PC-3 (cell line): ENCODE measurements around the gene GPC6. TPM values are rescaled to one million over a fixed set of nuclear protein-coding genes. Genes with fewer than 3 reads are reported as not detected.

Source experiments
- ATAC-seq: fragments of 200-7000 bp; cut with Tn5 transposase; 2 replicates; pipeline ENCODE4 v1.9.1; 2020; ENCODE audit warnings: mild to moderate bottlenecking, moderate library complexity
- BruUV-seq: library from RNA; stranded (reverse); fragments of 400-500 nt; replicated peaks from 2 replicates; lab custom pipeline; 2021; lab: Mats Ljungman, UMichigan
- CTCF ChIA-PET: fragments of 300-600 bp; sonication (Branson Sonifier 250); formaldehyde crosslinking; loops from one replicate; lab custom pipeline; 2022; ENCODE audit warnings: antibody characterized with exemption; lab: Charles Lee
- POLR2A ChIA-PET: fragments of 300-600 bp; sonication (Branson Sonifier 250); formaldehyde crosslinking; loops from one replicate; lab custom pipeline; 2022; ENCODE audit warnings: antibody characterized with exemption; ENCODE audit not compliant: unreplicated experiment; lab: Charles Lee
- DNase-seq: peaks from one replicate; pipeline ENCODE4 v3.0.0-alpha.2; 2015
- H2AFZ ChIP-seq: fragments of 300-600 bp; sonication (generic); 2 replicates; pipeline ENCODE4 v1.6.0; 2016; ENCODE audit warnings: antibody characterized with exemption, low read length
- H3F3A ChIP-seq: fragments of 300-600 bp; sonication (generic); one replicate; pipeline ENCODE4 v1.6.0; 2017; ENCODE audit warnings: antibody characterized with exemption, low read length, control low read depth, mild to moderate bottlenecking; ENCODE audit not compliant: unreplicated experiment
- H3K27ac ChIP-seq: fragments of 300-600 bp; sonication (generic); 2 replicates; pipeline ENCODE4 v1.5.1; 2016; ENCODE audit warnings: mild to moderate bottlenecking, low read length
- H3K27me3 ChIP-seq: fragments of 300-600 bp; sonication (generic); 2 replicates; pipeline ENCODE4 v1.6.1; 2016; ENCODE audit warnings: low read length, mixed read lengths
- H3K36me3 ChIP-seq: fragments of 300-600 bp; sonication (generic); 2 replicates; pipeline ENCODE4 v1.6.1; 2016; ENCODE audit warnings: low read depth, mixed run types, low read length, mixed read lengths
- H3K4me1 ChIP-seq: fragments of 300-600 bp; sonication (generic); 2 replicates; pipeline ENCODE4 v1.5.1; 2016; ENCODE audit warnings: low read length; ENCODE audit not compliant: insufficient read depth
- H3K4me2 ChIP-seq: fragments of 300-600 bp; sonication (generic); 2 replicates; pipeline ENCODE4 v1.6.0; 2016; ENCODE audit warnings: low read length
- H3K4me3 ChIP-seq: fragments of 300-600 bp; sonication (generic); 2 replicates; pipeline ENCODE4 v1.5.1; 2016; ENCODE audit warnings: mild to moderate bottlenecking, low read length, mixed read lengths
- H3K79me2 ChIP-seq: fragments of 300-600 bp; sonication (generic); 2 replicates; pipeline ENCODE4 v1.6.1; 2017; ENCODE audit warnings: low read length, mixed read lengths
- H3K9ac ChIP-seq: fragments of 300-600 bp; sonication (generic); 2 replicates; pipeline ENCODE4 v1.6.0; 2016; ENCODE audit warnings: mild to moderate bottlenecking, low read length
- H3K9me2 ChIP-seq: fragments of 300-600 bp; sonication (generic); replicated peaks from 2 replicates; pipeline ENCODE4 v1.6.1; 2016; ENCODE audit warnings: mixed run types, low read length, mixed read lengths
- H3K9me3 ChIP-seq: fragments of 300-600 bp; sonication (generic); 2 replicates; pipeline ENCODE4 v1.6.1; 2016; ENCODE audit warnings: low read length, mixed read lengths
- H4K20me1 ChIP-seq: fragments of 300-600 bp; sonication (generic); 2 replicates; pipeline ENCODE4 v1.6.1; 2016; ENCODE audit warnings: low read length, mixed read lengths
- EZH2 ChIP-seq: fragments of 300-600 bp; sonication (generic); IDR thresholded peaks from one replicate; pipeline ENCODE4 v1.6.1; 2017; ENCODE audit warnings: antibody characterized with exemption, mild to moderate bottlenecking, low read length; ENCODE audit not compliant: unreplicated experiment
- EZH2phosphoT487 ChIP-seq: fragments of 300-600 bp; sonication (generic); IDR thresholded peaks from 2 replicates; pipeline ENCODE4 v1.6.1; 2018; ENCODE audit warnings: mild to moderate bottlenecking, antibody characterized with exemption, low read length, borderline replicate concordance
- intact Hi-C: fragments of 100-400 bp; cut with micrococcal nuclease; formaldehyde crosslinking; loops from 2 replicates; pipeline ENCODE4 v1.9.0; 2023
- total RNA-seq: library from RNA; depleted of rRNA; stranded (reverse); fragments of >200 nt; gene quantifications from 2 replicates; pipeline ENCODE4 v1.2.3, GENCODE V29; 2014
- TF ChIP-seq, protein P1 (sequence below): fragments of 300-600 bp; sonication (generic); conservative IDR thresholded peaks from 2 replicates; pipeline ENCODE4 v1.5.1; 2017; ENCODE audit warnings: antibody characterized with exemption, low read depth, mild to moderate bottlenecking, low read length

Gene GPC6
- total RNA-seq, 1 experiment from 2014 or later: 3.5 TPM

DNA sequence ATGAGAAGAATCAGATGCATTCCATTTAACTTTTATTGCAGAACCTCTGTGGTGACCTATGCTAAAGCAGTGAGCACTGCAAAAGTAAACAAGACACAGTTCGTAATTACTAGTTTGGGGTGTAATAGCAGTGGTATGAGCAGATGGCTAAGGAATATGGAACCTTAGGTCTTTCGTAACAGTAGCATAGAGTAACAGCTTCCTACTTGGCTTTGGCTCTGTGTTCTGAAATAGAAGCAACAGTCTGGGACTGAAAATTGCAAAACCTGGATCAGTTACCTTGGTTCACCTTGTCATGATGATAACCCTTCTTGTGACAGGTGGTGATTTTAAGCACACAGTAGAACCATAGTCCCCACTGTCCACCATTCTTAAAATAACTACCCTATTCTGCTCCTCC, 303.4 kb downstream of the GPC6 start:
- no TSS peak for BruUV-seq
- CTCF ChIA-PET: no interaction called here
- no peaks in the 10 kb centered on the region for H3K36me3 ChIP-seq
- no peak overlapping the region for H3K27ac ChIP-seq
- H3K4me2 ChIP-seq: no peak overlapping the region
- H3K9me3 ChIP-seq: no peaks in the 10 kb centered on the region
- H3K79me2 ChIP-seq: no peaks in the 10 kb centered on the region
- H4K20me1 ChIP-seq: no peaks in the 10 kb centered on the region
- H2AFZ ChIP-seq: no peak overlapping the region
- ATAC-seq: no peak
- intact Hi-C loops: no loop called here
- no peak overlapping the region for H3K9ac ChIP-seq
- H3K4me1 ChIP-seq: no peaks in the 10 kb centered on the region
- no peak for DNase-seq
- H3K9me2 ChIP-seq: no peaks in the 10 kb centered on the region
- no peaks in the 10 kb centered on the region for H3K27me3 ChIP-seq
- no peak overlapping the region for H3K4me3 ChIP-seq
- POLR2A ChIA-PET: no interaction called here
- no peak for TF ChIP-seq EZH2
- TF ChIP-seq, protein P1, sequence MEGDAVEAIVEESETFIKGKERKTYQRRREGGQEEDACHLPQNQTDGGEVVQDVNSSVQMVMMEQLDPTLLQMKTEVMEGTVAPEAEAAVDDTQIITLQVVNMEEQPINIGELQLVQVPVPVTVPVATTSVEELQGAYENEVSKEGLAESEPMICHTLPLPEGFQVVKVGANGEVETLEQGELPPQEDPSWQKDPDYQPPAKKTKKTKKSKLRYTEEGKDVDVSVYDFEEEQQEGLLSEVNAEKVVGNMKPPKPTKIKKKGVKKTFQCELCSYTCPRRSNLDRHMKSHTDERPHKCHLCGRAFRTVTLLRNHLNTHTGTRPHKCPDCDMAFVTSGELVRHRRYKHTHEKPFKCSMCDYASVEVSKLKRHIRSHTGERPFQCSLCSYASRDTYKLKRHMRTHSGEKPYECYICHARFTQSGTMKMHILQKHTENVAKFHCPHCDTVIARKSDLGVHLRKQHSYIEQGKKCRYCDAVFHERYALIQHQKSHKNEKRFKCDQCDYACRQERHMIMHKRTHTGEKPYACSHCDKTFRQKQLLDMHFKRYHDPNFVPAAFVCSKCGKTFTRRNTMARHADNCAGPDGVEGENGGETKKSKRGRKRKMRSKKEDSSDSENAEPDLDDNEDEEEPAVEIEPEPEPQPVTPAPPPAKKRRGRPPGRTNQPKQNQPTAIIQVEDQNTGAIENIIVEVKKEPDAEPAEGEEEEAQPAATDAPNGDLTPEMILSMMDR: no peak
- TF ChIP-seq EZH2phosphoT487: no peak
- H3F3A ChIP-seq: no peaks in the 10 kb centered on the region

DNA sequence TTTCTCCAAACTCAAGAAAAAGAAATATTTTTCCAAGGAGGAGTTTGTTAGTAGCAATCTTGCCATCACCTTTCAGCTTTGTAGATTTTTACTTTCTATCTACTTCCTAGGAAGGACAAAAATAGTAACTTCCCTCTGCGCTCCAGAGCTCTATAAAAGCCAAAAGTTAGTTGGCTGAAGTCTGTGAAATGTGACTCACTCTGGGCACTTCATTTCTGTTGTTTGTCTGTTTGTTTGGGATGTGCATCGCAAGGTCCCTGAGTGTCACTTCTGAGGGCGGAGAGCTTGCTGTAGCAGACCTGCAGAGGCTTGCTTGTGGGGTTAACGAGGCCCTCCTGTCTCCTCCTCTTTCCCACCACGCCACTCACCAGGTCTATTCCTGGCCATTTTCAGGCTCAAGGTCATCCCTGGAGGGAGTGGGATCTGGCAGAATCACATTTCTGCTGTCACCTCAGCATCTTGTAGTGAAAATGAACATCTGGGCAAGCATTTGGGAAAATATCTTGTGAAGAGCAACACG, 307.6 kb downstream of the GPC6 start:
- intact Hi-C loops: no loop called here
- Histone ChIP-seq H3K36me3 (no peaks in the 10 kb centered on the region), H3K79me2 (no peaks in the 10 kb centered on the region), H3K9me2 (no peaks in the 10 kb centered on the region), H3K4me3 (no peak overlapping the region), H3K4me2 (no peak overlapping the region), H3K9me3 (no peaks in the 10 kb centered on the region), H2AFZ (no peak overlapping the region), H3K27ac (no peak overlapping the region), H4K20me1 (no peaks in the 10 kb centered on the region), H3K9ac (no peak overlapping the region), H3K27me3 (no peaks in the 10 kb centered on the region), H3F3A (no peaks in the 10 kb centered on the region), H3K4me1 (no peaks in the 10 kb centered on the region)
- no peak for TF ChIP-seq EZH2phosphoT487
- TF ChIP-seq EZH2: no peak
- TF ChIP-seq, protein P1: no peak
- BruUV-seq: no TSS peak
- peak; percentile 49 for ATAC-seq
- no peak for DNase-seq
- POLR2A ChIA-PET: no interaction called here
- CTCF ChIA-PET: no interaction called here

DNA sequence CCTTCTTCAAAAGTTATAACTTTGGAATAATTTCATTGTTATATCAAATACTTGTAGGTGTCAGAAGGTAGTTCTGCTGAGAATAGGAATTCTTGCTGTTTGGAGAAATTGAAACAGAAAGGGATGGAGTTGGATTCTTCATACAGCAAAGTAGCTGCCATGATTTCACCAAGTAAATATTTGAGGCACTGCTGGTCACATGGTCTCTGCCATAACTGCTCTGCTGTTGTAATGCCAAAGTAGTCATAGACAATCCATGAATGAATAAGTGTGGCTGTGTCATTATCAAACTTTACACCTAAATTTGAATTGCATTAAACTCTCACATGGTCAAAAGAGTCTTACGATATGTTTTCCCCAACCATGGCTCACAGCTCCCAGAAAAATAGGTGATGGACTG, 308.6 kb downstream of the GPC6 start:
- Histone ChIP-seq H3K27me3 (no peaks in the 10 kb centered on the region), H3K27ac (no peak overlapping the region), H3K9me2 (no peaks in the 10 kb centered on the region), H3K36me3 (no peaks in the 10 kb centered on the region), H3K4me1 (no peaks in the 10 kb centered on the region), H3K9ac (no peak overlapping the region), H3K4me3 (no peak overlapping the region), H4K20me1 (no peaks in the 10 kb centered on the region), H3K79me2 (no peaks in the 10 kb centered on the region), H3F3A (no peaks in the 10 kb centered on the region), H2AFZ (no peak overlapping the region), H3K9me3 (no peaks in the 10 kb centered on the region), H3K4me2 (no peak overlapping the region)
- no TSS peak for BruUV-seq
- ATAC-seq: no peak
- ChIA-PET CTCF (no interaction called here), POLR2A (no interaction called here)
- TF ChIP-seq, protein P1: no peak
- no peak for TF ChIP-seq EZH2
- TF ChIP-seq EZH2phosphoT487: no peak
- no peak for DNase-seq
- intact Hi-C loops: no loop called here
